NCI-H2171 treated with DMSO at 0.1 percent for 48 hours (cell line): ENCODE data around the gene ANKRD7.

Experiments
- DNase-seq: peaks from one replicate; lab custom pipeline; 2025; lab: John Stamatoyannopoulos, UW

Gene ANKRD7, protein sequence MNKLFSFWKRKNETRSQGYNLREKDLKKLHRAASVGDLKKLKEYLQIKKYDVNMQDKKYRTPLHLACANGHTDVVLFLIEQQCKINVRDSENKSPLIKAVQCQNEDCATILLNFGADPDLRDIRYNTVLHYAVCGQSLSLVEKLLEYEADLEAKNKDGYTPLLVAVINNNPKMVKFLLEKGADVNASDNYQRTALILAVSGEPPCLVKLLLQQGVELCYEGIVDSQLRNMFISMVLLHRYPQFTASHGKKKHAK

DNA sequence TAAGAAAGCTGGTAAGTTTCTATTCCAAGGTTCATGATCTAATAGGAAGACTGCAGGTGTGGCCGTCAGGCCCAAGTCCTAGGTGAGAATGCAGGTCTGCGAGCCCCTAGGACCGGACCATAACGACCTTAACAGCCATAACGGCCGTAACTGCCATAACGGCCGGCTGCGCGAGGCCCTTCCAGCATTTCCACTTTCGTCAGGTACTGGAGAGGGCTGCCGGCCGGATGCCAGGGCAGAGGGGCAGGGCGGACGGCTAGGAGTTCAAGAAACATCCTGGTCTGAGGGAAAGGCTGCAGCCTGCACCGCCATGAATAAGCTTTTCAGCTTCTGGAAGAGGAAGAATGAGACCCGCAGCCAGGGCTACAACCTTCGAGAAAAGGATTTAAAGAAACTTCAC is at the start of gene ANKRD7:
TSS of gene ANKRD7 (plus strand) at position 184 of the 400 bp plus-strand sequence. CDS start at position 311, 127 bp downstream.
- no peak for DNase-seq

DNA sequence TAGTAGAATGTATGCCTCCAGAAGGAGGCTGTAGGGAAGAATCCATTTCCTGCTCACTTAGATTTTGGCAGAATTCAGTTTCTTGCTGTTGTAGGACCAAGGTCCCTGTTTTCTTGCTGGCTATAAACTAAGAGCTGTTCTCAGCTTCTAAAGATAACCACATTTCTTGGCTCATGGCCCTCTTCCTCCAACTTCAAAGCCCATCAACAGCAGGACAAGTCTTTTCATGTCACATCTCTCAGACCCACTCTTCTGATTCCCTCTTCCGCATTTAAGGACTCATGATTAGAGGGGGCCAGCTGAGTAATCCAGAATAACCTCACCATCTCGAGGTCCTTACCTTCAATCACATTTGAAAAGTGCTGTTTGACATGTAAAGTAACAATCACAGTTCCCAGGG is 48.8 kb upstream of the ANKRD7 start:
- no peak for DNase-seq

DNA sequence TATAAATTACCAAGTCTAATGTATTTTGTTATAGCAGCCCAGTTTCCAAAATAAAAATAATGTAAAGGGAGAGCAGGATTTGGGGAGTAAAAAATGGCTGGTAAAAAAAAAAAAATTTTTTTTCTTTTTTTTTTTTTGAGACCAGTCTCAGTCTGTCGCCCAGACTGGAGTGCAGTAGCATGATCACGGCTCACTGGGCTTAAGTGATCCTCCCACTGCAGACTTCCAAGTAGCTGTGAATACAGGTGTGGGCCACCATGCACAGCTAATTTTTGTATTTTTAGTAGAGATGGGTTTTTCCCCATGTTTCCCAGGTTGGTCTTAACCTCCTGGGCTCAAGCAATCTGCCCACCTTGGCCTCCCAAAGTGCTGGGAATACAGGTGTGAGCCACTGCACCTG is 45.3 kb upstream of the ANKRD7 start:
- DNase-seq: peak; percentile 5

DNA sequence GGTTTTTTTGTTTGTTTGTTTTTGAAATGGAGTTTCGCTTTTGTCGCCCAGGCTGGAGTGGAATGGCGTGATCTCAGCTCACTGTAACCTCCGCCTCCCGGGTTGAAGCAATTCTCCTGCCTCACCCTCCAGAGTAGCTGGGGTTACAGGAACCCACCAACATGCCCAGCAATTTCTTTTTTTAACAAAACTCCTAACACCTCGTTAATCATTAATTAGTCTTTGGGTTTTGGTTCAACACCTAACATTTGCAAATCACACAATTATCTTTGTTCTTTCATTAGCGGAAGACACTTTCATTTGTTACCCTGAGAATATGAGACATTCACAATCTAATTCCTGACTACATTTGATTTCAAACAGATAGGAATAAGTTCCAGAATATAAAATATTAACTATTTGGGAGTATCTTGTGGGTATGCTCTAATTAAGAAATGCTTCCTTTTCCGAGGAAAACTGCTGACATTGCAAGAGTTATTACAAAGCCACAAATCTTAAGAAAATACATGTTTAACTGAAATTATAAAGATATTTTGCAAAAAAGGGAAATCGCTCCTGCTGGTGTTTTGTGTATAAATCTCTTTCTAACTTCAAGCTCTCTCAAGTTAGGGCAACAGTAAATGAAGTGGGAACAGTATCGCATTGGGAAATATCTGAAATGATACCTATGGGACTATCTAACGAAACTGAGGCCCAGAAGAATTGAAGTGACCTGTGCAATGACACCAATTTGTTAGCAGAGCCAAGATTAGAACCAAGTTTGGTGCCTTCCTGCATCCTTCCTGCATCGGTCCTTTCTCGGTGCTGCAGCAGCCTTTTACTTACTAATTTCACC is 41.7 kb upstream of the ANKRD7 start:
- DNase-seq: no peak

DNA sequence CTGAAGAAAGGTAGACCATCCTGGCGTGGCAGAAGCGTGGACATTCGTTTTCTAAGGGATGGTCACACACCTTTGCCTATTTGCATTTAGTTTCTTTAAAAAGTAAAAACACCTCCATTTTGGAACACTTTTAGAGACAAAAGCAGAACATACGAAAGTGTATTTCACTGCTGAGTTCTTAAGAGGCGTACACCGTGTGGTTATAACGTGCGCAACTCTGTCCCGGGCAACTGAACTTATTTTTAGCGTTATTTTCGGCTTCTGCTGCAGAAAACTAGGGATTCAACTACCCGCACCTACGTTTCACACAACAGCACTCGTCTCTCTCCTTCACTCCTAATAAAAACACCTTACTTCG is 41.1 kb upstream of the ANKRD7 start:
- no peak for DNase-seq

DNA sequence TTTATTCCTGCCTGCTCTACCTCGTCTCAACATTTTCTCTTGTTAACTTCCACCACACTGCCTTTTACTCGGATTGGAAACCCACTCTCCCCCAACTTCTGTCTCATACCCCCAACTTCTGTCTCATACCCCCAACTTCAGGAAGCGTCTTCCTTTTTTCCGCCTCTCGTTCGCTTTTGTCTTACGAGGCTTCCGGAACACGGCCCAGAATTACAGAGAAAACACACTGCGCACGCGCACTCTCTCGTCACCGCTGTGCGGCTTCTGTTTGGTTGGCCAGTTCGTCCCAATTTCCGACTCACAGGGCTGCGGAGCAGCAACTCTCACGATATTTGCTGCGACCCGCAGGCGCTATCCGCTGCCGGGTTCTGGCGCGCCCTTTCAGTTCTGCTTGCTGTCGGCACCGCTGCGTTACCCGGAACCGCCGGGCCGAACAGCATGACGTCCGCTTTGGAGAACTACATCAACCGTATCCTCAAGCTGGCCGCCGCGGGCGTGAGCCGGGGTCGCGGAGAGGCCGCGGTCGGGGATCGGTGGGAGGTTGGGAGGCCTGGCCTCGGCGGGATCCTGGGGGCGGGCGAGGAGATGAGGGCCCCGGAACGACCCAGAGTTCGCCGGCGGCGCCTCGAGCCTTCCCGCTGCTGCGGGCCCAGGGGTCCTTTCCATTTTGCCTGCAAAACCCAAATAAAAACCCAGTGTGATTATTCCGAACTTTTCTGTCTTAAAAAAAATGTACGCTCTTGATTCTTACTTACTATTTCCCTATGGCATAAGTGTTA is 40.5 kb upstream of the ANKRD7 start, which contains the start of gene LSM8:
TSS of gene LSM8 (plus strand) at position 379 of the 779 bp plus-strand sequence. CDS start at position 439, 60 bp downstream.
- peak; percentile 97 for DNase-seq

DNA sequence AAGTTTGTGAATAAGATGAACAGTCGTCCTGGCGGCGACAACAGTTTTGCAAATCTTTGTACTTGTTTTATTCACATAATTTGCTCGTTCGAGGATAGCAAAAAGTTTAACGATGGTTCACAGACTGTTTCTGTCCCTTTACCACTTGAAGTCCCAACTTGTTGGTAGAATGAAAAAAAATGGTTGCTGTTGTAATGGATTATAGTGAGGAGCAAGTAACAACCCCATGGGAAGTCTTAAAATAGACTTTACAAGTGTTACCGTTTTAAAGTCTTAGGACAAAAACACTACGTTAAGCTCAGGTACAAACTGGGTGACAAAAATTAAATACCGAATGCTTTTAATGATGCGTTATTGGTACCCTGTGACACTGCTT is 40.0 kb upstream of the ANKRD7 start:
- peak; percentile 14 for DNase-seq

DNA sequence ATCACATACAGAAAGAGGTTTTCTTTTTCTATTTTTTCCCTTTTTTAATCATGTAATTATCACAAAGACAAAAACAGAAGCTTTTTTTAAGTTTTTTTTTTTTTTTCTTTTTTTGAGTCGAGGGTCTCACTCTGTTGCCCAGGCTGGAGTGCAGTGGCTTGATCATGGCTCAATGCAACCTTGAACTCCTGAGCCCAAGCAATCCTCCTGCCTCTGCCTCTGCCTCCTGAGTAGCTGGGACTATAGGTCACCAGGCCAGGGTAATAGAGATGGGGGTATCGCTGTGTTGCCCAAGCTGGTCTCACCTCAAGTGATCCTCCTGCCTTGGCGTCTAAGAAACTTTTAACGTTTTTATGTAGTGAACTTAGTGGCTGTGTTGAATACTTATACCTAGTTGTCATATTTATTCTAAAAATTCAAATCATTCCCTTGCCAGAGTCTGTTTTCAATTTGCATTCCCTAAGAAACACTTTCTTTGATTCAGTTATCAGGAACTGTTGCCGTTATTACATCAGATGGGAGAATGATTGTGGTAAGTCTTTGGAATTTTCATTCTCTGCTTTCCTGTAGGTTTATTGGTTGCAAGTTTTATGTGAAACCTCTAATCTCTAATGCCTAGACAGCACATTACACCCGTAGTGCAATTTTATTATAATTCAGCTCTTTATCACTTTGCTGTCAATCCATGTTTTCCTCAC is 39.2 kb upstream of the ANKRD7 start:
- no peak for DNase-seq

DNA sequence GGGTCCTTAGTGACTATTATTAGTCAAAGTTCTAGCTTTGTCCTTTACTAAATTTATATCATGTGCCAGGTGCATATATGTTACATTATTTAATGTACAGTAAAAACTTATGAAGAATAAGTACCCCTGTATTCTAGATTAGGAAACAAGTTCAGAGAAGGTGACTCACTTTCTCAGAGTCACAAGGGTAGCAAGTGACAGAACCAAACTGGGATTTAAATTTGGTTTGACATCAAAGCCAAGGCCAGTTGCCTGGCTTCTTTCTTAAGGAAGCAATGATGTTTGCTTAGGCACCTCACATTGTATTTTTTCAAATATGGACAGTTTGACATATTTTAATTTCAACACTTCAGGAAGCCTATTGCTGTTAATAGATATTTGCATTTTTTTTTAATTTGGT is 38.0 kb upstream of the ANKRD7 start:
- DNase-seq: no peak

DNA sequence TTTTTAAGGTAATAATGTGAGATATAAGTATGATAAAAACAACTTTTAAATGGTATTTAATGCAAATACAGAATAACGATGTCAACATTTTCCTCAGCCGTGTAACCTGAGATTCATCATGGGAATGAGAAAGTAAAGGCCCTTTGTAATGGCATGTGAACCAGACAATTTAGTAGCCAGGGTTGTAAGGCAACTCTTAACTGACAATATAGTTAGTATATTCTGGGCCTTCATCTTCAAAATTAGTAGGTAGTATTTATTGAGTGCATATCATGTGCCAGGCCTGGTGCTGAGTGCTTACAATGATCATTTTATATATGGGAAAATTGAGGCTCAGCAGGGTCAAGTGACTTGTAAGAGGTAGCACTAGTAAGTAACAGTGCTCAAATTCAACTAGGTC is 29.9 kb upstream of the ANKRD7 start:
- no peak for DNase-seq

DNA sequence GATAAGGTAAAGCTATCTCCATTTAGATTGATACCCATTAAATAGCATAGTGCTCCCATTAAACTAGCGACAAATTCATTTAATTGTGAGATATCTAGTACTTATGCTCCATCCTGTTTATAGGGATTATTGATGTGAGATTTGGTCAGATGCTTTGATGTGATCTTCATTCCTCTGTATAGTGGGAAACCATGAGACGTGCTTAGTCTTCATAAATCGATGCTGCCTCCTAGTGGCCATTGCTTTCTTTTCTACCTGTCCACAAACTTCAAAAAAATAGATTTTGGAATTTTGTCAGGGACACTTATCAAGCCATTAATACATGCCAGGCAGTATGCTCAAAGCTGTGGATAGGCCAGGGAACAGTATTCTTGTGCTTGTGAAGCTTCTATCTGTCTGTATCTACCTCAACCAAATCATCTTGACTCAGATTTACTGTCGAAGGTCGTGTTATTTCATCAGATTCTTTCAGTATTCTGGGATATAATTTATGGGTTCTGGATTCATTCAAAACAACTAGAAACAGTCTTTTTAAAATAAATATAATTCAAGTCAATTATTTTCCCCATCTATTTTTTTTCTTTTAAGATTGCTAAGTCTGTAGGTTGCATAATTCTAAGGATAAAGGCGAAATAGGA is 28.5 kb upstream of the ANKRD7 start:
- peak; percentile 66 for DNase-seq

DNA sequence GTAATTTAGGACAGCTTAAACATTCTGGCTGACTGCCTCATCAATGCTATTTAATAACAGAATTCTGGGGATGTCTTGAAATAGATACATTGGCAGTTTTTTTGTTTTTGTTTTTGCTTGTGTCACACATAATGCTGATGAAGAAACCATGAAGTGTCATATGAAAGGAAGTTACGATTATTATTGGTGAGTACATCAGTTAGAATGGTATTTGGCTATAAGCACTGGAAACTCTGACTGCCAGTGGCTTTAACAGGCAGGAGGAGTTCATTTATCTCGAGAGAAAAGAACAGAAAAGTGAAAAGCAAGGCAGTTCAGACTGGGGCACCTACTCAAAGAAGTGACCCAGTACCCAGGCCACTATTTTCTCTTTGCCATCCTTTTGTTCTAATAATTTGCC is 22.4 kb upstream of the ANKRD7 start:
- DNase-seq: no peak

DNA sequence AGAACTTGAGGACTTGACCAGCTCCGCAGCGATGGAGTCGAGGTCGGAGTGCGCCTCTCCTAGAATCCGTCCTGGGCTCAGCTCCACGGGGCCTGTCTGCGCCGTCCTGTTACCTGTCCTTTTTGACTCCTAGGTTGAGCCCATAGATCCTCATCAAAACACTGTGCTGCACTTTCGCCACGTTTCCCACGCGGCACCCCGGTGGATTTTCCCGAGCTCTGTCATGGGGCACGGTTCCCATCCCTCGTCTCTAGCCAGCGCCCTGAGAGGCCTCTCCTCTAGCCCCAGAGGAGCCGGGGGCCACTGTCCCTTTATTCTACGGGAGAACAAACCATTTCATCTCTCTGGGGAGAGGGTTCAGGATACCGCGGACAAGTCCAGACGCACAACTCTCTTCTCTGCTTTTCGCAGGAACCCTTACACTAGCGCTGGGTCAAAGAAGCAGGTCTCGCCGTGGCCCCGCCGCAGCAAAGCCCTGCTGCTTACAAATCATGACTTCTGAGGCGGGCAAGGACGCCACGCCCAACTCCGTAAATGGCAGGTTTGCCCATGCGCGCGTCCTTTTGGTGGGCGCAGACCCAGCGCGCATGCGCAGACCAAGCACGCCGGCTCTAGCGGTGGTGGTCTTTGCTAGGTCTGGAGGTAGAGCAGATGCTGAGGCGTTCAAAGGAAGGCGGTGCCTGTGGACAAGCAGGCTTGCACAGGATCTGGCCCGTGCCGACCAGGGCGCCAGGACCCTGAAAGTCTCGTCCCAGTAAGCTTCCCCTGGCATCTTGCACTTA is 10.3 kb upstream of the ANKRD7 start:
- DNase-seq: peak; percentile 95

DNA sequence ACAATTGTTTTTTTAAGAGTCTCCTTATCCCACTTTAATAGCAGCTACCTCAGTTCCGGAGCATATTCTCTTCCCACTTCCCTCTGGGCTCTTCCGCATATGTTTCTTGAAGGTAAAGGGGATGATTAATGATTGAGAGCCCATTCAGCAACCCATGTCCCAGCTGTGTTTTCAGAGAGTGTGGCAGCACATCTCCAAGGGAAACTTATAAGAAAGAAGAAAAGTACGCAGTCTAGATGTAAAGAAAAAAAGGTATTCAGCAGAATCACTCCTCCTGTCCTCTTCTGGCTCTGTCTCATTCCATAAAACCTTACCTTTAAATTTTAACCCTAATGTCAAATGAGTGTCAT is 9.7 kb upstream of the ANKRD7 start:
- no peak for DNase-seq

DNA sequence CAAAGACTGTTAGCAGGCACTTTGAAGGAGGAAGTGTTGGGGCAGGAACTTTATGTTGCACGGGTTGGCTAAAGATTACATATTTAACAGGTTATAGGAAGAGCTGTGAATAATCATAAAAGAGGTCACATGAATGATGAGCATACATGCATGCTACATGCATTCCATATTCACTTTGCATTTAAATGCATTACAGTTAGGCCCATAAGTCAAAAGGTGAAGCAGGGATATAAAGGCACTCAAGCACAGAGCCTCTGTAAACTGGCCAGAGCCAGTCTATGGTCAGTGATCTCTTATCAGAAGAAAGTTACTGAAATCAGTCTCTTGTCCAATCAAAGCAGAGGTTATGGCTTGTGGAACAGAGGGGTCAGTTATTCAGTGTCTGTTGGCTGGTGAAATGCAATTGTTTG is 7.3 kb upstream of the ANKRD7 start:
- no peak for DNase-seq

DNA sequence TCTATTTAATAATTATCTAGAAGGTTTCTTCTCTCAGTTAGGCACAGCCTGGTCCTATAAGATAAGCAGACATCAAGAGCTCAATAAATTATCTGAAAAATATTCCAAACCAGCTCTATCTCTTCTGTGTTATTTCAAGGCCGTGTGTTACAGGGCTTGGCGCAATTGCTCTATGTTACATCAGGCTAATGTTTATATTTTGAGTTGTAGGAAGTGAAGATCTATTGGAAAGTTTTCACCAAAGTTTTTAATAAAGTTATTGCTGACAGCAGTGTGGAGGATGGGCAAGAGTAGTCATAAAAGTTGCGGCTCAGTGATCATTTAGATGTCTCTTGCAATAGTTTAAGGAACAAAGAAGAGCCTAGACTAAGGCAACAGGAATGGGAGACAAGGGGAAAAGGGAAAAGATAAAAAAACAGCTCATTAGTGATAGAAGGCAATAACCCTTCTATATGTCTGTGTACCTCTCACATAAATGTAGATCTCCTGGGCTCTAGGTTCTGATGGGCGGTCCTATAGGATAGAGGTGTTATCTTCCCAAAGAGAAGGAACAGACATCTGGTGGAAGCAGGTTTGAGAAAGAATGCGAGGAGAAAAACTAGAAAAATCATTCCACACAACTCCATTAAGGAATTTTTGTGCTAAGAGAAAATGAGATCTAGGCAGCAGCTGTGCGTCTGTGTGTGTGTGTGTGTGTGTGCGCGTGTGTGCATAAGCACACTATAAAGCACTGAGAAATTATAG is 5.9 kb upstream of the ANKRD7 start:
- no peak for DNase-seq

DNA sequence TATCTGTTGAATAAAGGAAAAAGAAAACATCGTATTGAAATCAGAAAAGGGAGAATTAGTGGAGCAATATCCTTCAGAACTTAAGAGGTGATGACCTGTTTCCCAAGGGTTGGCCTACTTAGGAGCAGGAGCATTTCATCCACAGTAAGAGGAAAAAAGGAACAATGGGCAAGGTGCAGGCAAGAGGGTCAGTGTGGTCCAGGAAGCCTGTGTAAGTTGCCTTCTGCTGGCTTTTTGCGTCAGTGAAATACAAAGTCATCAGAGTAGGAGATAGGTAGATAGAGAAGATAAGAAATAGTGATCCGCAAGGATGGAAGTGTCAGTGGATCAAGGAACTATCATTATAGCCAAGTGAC is 5.4 kb upstream of the ANKRD7 start:
- DNase-seq: no peak

DNA sequence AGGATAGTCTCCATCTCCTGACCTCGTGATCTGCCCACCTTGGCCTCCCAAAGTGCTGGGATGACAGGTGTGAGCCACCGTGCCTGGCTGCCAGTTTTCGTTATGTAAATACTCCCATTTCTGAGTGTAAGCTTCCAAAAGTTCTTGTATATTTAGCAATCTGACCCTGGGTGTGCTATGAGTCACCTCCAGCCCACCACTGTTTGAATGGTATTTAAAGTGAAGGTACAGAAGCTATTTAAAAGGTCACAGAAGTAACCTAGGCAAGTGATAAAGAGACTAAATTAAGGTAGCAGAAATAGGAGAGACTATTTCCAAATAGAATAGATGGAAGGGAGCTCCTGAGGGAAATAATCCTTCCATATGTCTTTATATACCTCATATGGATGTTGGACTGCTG is 3.9 kb upstream of the ANKRD7 start:
- DNase-seq: no peak

DNA sequence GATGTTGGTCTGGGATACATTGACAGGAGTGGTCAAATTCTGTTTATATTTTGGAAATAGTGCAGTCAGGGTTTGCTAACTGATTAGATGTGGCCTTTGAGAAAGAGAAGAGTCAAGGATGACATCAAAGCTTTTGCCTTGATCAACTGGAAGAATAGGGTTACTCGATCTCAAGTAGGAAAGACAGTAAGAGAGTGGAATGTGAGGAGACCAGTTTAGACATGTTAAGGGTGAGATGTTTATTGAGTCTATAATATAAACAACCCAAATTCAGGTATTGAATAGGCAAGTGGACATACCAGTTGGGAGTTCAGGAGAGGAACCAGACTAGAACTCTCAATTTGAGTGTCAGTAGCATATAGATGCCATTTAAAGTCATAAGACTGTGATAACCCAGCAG is 1.9 kb upstream of the ANKRD7 start:
- DNase-seq: no peak

DNA sequence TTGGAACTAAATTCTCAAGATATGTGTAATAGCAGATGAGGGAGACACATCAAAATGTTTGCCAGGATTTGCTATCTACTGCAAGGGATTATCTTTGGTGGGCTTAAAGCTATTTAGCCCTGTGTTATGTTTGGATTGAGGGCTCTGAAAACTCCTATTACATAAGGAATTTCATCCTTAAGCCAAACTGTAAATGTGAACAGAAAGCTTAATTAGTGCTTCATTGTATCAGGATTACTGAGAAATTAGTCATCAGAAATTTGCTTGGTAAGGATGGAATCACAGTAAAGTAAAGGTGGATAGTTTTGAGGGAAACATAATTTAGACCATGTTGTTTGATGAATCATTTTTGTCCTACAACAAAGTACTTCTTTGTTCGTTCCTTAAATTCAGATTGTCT is 8.3 kb downstream of the ANKRD7 start:
- DNase-seq: no peak
